H9 (cell line): ENCODE measurements around the gene TMEM175. TPM values are rescaled to one million over a fixed set of nuclear protein-coding genes. Genes with fewer than 3 reads are reported as not detected.

Experiments used
- DNase-seq: peaks from one replicate; pipeline ENCODE4 v3.0.0-alpha.2; 2017
- H2AFZ ChIP-seq: one replicate; pipeline ENCODE4 v1.6.1; 2013; ENCODE audit warnings: mild to moderate bottlenecking, low read length, control low read depth, moderate library complexity
- H2AK5ac ChIP-seq: 2 replicates; pipeline ENCODE4 v1.6.1; 2013; ENCODE audit warnings: low read length, control low read depth, mixed read lengths; ENCODE audit not compliant: insufficient read length
- H2BK120ac ChIP-seq: one replicate; pipeline ENCODE4 v1.6.1; 2013; ENCODE audit warnings: low read depth, mild to moderate bottlenecking, low read length, control low read depth, inconsistent platforms; ENCODE audit not compliant: poor library complexity, severe bottlenecking
- H2BK12ac ChIP-seq: 2 replicates; pipeline ENCODE4 v1.6.1; 2013; ENCODE audit warnings: low read length, control low read depth, mixed read lengths, low read depth; ENCODE audit not compliant: insufficient read length
- H2BK15ac ChIP-seq: 2 replicates; pipeline ENCODE4 v1.6.1; 2013; ENCODE audit warnings: low read depth, low read length, control low read depth
- H2BK20ac ChIP-seq: one replicate; pipeline ENCODE4 v1.6.1; 2013; ENCODE audit warnings: low read depth, mild to moderate bottlenecking, low read length, control low read depth, inconsistent platforms; ENCODE audit not compliant: poor library complexity, severe bottlenecking
- H2BK5ac ChIP-seq: 2 replicates; pipeline ENCODE4 v1.6.1; 2013; ENCODE audit warnings: low read length, control low read depth, mixed read lengths; ENCODE audit not compliant: insufficient read length
- H3K14ac ChIP-seq: 2 replicates; pipeline ENCODE4 v1.6.1; 2013; ENCODE audit warnings: low read length, control low read depth; ENCODE audit not compliant: insufficient read depth
- H3K18ac ChIP-seq: 2 replicates; pipeline ENCODE4 v1.6.1; 2013; ENCODE audit warnings: low read depth, mild to moderate bottlenecking, mixed read lengths, low read length, control low read depth; ENCODE audit not compliant: insufficient read length
- H3K23ac ChIP-seq: 2 replicates; pipeline ENCODE4 v1.6.1; 2013; ENCODE audit warnings: low read length, control low read depth, mixed read lengths, low read depth; ENCODE audit not compliant: insufficient read length
- H3K23me2 ChIP-seq: 2 replicates; pipeline ENCODE4 v1.6.1; 2013; ENCODE audit warnings: low read depth, mild to moderate bottlenecking, mixed read lengths, low read length, control low read depth; ENCODE audit not compliant: insufficient read length, poor library complexity, severe bottlenecking
- H3K27ac ChIP-seq: 2 replicates; pipeline ENCODE4 v1.5.1; 2013; ENCODE audit warnings: low read length, control low read depth, mixed read lengths, low read depth; ENCODE audit not compliant: insufficient read length
- H3K27me3 ChIP-seq: 2 replicates; pipeline ENCODE4 v1.6.1; 2013; ENCODE audit warnings: low read length, control low read depth, inconsistent platforms; ENCODE audit not compliant: insufficient read depth
- H3K4ac ChIP-seq: 2 replicates; pipeline ENCODE4 v1.6.1; 2013; ENCODE audit warnings: low read depth, mild to moderate bottlenecking, control low read depth, inconsistent platforms, low read length, moderate library complexity
- H3K4me1 ChIP-seq: 2 replicates; pipeline ENCODE4 v1.6.1; 2013; ENCODE audit warnings: low read length, control low read depth, inconsistent platforms; ENCODE audit not compliant: insufficient read depth
- H3K4me2 ChIP-seq: 2 replicates; pipeline ENCODE4 v1.6.1; 2013; ENCODE audit warnings: low read length, control low read depth, mixed read lengths; ENCODE audit not compliant: insufficient read length, insufficient read depth
- H3K56ac ChIP-seq: 2 replicates; pipeline ENCODE4 v1.6.1; 2013; ENCODE audit warnings: low read depth, mild to moderate bottlenecking, mixed read lengths, low read length, control low read depth; ENCODE audit not compliant: insufficient read length
- H3K79me1 ChIP-seq: 2 replicates; pipeline ENCODE4 v1.6.1; 2013; ENCODE audit warnings: low read depth, mild to moderate bottlenecking, moderate library complexity, low read length, control low read depth, inconsistent platforms; ENCODE audit not compliant: insufficient read depth, poor library complexity, severe bottlenecking
- H3K79me2 ChIP-seq: 2 replicates; pipeline ENCODE4 v1.6.1; 2013; ENCODE audit warnings: low read length, control low read depth, inconsistent platforms; ENCODE audit not compliant: insufficient read depth
- H3K9ac ChIP-seq: 2 replicates; pipeline ENCODE4 v1.6.1; 2013; ENCODE audit warnings: low read length, control low read depth, mixed read lengths; ENCODE audit not compliant: insufficient read length; ENCODE audit errors: extremely low read depth
- H3K9me3 ChIP-seq: one replicate; pipeline ENCODE4 v1.6.1; 2013; ENCODE audit warnings: low read depth, low read length, inconsistent platforms; ENCODE audit not compliant: control insufficient read depth
- H3T11ph ChIP-seq: one replicate; pipeline ENCODE4 v1.6.1; 2013; ENCODE audit warnings: mild to moderate bottlenecking, low read length, control low read depth, inconsistent platforms
- H4K20me1 ChIP-seq: one replicate; pipeline ENCODE4 v1.6.1; 2013; ENCODE audit not compliant: control insufficient read depth, insufficient read length, insufficient read depth
- H4K5ac ChIP-seq: 2 replicates; pipeline ENCODE4 v1.6.1; 2013; ENCODE audit warnings: low read depth, mild to moderate bottlenecking, mixed read lengths, low read length, control low read depth; ENCODE audit not compliant: insufficient read length
- H4K8ac ChIP-seq: replicated peaks from 2 replicates; pipeline ENCODE4 v1.6.1; 2013; ENCODE audit warnings: low read length, control low read depth, mixed read lengths, low read depth; ENCODE audit not compliant: insufficient read length
- H4K91ac ChIP-seq: 2 replicates; pipeline ENCODE4 v1.6.1; 2013; ENCODE audit warnings: low read depth, mild to moderate bottlenecking, moderate library complexity, mixed read lengths, low read length, control low read depth; ENCODE audit not compliant: insufficient read length
- H3K27ac Mint-ChIP-seq, 3 experiments: 2 replicates in 2 of 3; 3 replicates in 1 of 3; pipeline ENCODE4 v1.8.0; 2020 to 2021; ENCODE audit warnings: mixed read lengths in 3 of 3, mild to moderate bottlenecking in 1 of 3, moderate library complexity in 1 of 3
- H3K27me3 Mint-ChIP-seq: 2 replicates; pipeline ENCODE4 v1.8.0; 2021; ENCODE audit warnings: low read depth, mild to moderate bottlenecking, moderate library complexity, mixed read lengths
- H3K36me3 Mint-ChIP-seq, 3 experiments: 2 replicates in 2 of 3; 3 replicates in 1 of 3; pipeline ENCODE4 v1.8.0; 2020 to 2021; ENCODE audit warnings: low read depth in 3 of 3, mixed read lengths in 3 of 3; ENCODE audit not compliant: insufficient read depth in 1 of 3
- H3K4me1 Mint-ChIP-seq, 2 experiments: 2 replicates each; pipeline ENCODE4 v1.8.0; 2020; ENCODE audit warnings: mixed read lengths in 2 of 2
- H3K4me3 Mint-ChIP-seq, 2 experiments: 2 replicates in 1 of 2; 3 replicates in 1 of 2; pipeline ENCODE4 v1.8.0; 2020 to 2021; ENCODE audit warnings: mild to moderate bottlenecking in 2 of 2, mixed read lengths in 2 of 2, moderate library complexity in 1 of 2
- H3K9me3 Mint-ChIP-seq, 2 experiments: 2 replicates in 1 of 2; 3 replicates in 1 of 2; pipeline ENCODE4 v1.8.0; 2020; ENCODE audit warnings: mild to moderate bottlenecking in 2 of 2, mixed read lengths in 2 of 2, moderate library complexity in 1 of 2
- CTCF ChIP-seq: fragments of 200-600 bp; sonication (generic); conservative IDR thresholded peaks from 3 replicates; pipeline ENCODE4 v1.8.0; 2021; ENCODE audit warnings: antibody characterized with exemption, mild to moderate bottlenecking
- WGBS: extraction: QIAGEN DNeasy Blood & Tissue Kit; methylation state at CpG from one replicate; pipeline ENCODE4 v1.1.7; 2013; ENCODE audit warnings: missing lambda C conversion rate, low lambda C conversion rate, mixed read lengths; ENCODE audit not compliant: insufficient read length; ENCODE audit errors: extremely low coverage; 5-methylcytosine and 5-hydroxymethylcytosine counted together
- total RNA-seq: library from RNA; stranded (reverse); gene quantifications from 2 replicates; pipeline ENCODE4 v1.2.1, GENCODE V29; 2021

Gene TMEM175
- total RNA-seq, 1 experiment from 2014 or later = 6.4 TPM

- H2AFZ ChIP-seq = no peak overlapping the region
- no peaks in the 10 kb centered on the region for H3K9me3 ChIP-seq
- Mint-ChIP-seq H3K9me3 (peaks cover 2 to 4% of the 10 kb centered on the region in 2 experiments; a peak in 2 of 5 replicates), H3K4me1 (no peaks in the 10 kb centered on the region), H3K36me3 (peaks cover 13 to 45% (median 43%) of the 10 kb centered on the region in 3 experiments; a peak in 6 of 7 replicates), H3K27me3 (no peaks in the 10 kb centered on the region), H3K27ac (no peak overlapping the region; a peak in 2 of 7 replicates), H3K4me3 (no peak overlapping the region)
- H3T11ph ChIP-seq = no peak overlapping the region
- no peak overlapping the region for H4K5ac ChIP-seq
- no peak overlapping the region for H3K4ac ChIP-seq
- H4K8ac ChIP-seq = no peak overlapping the region
- no CpG with 5 or more reads among the region's 26 CpGs for WGBS
- H3K79me2 ChIP-seq = no peaks in the 10 kb centered on the region
- H2BK12ac ChIP-seq = no peak overlapping the region
- no peak overlapping the region for H2BK5ac ChIP-seq
- no peak overlapping the region for H4K91ac ChIP-seq
- no peak overlapping the region for H3K9ac ChIP-seq
- H2BK120ac ChIP-seq = no peak overlapping the region
- no peak overlapping the region for H3K4me2 ChIP-seq
- H3K27me3 ChIP-seq = no peaks in the 10 kb centered on the region
- no peak for TF ChIP-seq CTCF
- H2AK5ac ChIP-seq = no peak overlapping the region
- H4K20me1 ChIP-seq = no peaks in the 10 kb centered on the region
- no peaks in the 10 kb centered on the region for H3K4me1 ChIP-seq
- no peak overlapping the region for H2BK15ac ChIP-seq
- no peak for DNase-seq
- no peaks in the 10 kb centered on the region for H3K79me1 ChIP-seq
- H3K23ac ChIP-seq = no peak overlapping the region
- H3K56ac ChIP-seq = no peak overlapping the region
- no peak overlapping the region for H3K27ac ChIP-seq
- H3K23me2 ChIP-seq = no peaks in the 10 kb centered on the region
- no peak overlapping the region for H3K14ac ChIP-seq
- H2BK20ac ChIP-seq = no peak overlapping the region
- H3K18ac ChIP-seq = no peak overlapping the region
Measured at GRCh38 chr4:883377-884095, 48.7 kb upstream of the TMEM175 start.
